HS-27A (cell line): ENCODE measurements around the gene CCDC106.

Experiments used
- DNase-seq: peaks from one replicate; pipeline ENCODE4 v3.0.0-alpha.2; 2012; ENCODE audit warnings: low read depth, missing footprints

The CCDC106 gene

GRCh38 chr19:55637534-55637933 is 10.5 kb upstream of the CCDC106 start:
- DNase-seq = no peak

GRCh38 chr19:55638864-55639359 is 9.1 kb upstream of the CCDC106 start:
- DNase-seq = no peak

GRCh38 chr19:55640043-55640576 is 7.9 kb upstream of the CCDC106 start:
- DNase-seq = peak; percentile 86

- peak; percentile 79 for DNase-seq
Measured at GRCh38 chr19:55640577-55641425, 7.2 kb upstream of the CCDC106 start, which contains the start of gene ZNF580. TSS of gene ZNF580 (plus strand) at chr19:55641002. CDS start at chr19:55642509, 1,507 bp downstream.

- DNase-seq = no peak
Measured at GRCh38 chr19:55641426-55642152, 6.4 kb upstream of the CCDC106 start.

- no peak for DNase-seq
Measured at GRCh38 chr19:55642153-55643002, 5.6 kb upstream of the CCDC106 start.

- DNase-seq = peak; percentile 45
Measured at GRCh38 chr19:55643003-55643886, 4.8 kb upstream of the CCDC106 start, which contains the start of gene ZNF581. TSS of gene ZNF581 (plus strand) at chr19:55643649. CDS start at chr19:55644572, 923 bp downstream.

GRCh38 chr19:55643887-55644176 is 4.2 kb upstream of the CCDC106 start:
- DNase-seq = no peak

- DNase-seq = no peak
Measured at GRCh38 chr19:55644191-55644833, 3.7 kb upstream of the CCDC106 start.

- DNase-seq = no peak
Measured at GRCh38 chr19:55644842-55645511, 3.0 kb upstream of the CCDC106 start.

GRCh38 chr19:55645512-55645881 is 2.5 kb upstream of the CCDC106 start:
- DNase-seq = no peak

- no peak for DNase-seq
Measured at GRCh38 chr19:55646889-55647731, 902 bp upstream of the CCDC106 start.

GRCh38 chr19:55648585-55649267 is 714 bp downstream of the CCDC106 start:
- no peak for DNase-seq

- DNase-seq = no peak
Measured at GRCh38 chr19:55649268-55650125, 1.5 kb downstream of the CCDC106 start.

- no peak for DNase-seq
Measured at GRCh38 chr19:55650126-55650557, 2.1 kb downstream of the CCDC106 start.

- no peak for DNase-seq
Measured at GRCh38 chr19:55650602-55651230, 2.7 kb downstream of the CCDC106 start.

GRCh38 chr19:55651236-55651635 is 3.2 kb downstream of the CCDC106 start:
- no peak for DNase-seq
